OCI-LY3 (cell line): ENCODE measurements around the gene ARHGEF25.
"Not testable (repeated sequence)": the region's sequence is repeated elsewhere in the genome, so short reads cannot be mapped to it uniquely, and the experiment has no call there.

Experiments used
- EZH2phosphoT487 ChIP-seq: fragments of 200-600 bp; shearing (Covaris generic); IDR thresholded peaks from 2 replicates; pipeline ENCODE4 v1.6.1; 2018; ENCODE audit warnings: antibody characterized with exemption, mixed run types, low read depth
- TF ChIP-seq, protein P1 (sequence below): fragments of 200-600, 300-600 bp; sonication (generic); IDR thresholded peaks from 2 replicates; pipeline ENCODE4 v1.5.1; 2014; ENCODE audit warnings: antibody characterized with exemption, low read length, low read depth

DNA sequence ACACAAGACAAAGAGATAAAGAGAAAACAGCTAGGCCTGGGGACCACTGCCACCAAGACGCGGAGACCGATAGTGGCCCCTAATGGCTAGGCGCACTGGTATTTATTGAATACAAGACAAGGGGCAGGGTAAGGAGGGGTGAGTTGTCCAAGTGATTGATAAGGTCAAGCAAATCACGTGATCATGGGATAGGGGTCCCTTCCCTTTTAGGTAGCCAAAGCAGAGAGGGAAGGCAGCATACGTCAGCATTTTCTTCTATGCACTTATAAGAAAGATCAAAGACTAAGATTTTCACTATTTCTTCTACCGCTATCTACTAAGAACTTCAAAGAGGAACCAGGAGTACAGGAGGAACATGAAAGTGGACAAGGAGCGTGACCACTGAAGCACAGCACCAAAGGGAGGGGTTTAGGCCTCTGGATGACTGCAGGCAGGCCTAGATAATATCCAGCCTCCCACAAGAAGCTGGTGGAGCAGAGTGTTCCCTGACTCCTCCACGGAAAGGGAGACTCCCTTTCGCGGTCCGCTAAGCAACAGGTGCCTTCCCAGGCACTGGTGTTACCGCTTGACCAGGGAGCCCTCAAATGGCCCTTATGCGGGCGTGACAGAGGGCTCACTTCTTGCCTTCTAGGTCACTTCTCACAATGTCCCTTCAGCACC lies 22.2 kb upstream of the ARHGEF25 start:
- TF ChIP-seq, protein P1, sequence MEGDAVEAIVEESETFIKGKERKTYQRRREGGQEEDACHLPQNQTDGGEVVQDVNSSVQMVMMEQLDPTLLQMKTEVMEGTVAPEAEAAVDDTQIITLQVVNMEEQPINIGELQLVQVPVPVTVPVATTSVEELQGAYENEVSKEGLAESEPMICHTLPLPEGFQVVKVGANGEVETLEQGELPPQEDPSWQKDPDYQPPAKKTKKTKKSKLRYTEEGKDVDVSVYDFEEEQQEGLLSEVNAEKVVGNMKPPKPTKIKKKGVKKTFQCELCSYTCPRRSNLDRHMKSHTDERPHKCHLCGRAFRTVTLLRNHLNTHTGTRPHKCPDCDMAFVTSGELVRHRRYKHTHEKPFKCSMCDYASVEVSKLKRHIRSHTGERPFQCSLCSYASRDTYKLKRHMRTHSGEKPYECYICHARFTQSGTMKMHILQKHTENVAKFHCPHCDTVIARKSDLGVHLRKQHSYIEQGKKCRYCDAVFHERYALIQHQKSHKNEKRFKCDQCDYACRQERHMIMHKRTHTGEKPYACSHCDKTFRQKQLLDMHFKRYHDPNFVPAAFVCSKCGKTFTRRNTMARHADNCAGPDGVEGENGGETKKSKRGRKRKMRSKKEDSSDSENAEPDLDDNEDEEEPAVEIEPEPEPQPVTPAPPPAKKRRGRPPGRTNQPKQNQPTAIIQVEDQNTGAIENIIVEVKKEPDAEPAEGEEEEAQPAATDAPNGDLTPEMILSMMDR = not testable (repeated sequence)
- TF ChIP-seq EZH2phosphoT487 = not testable (repeated sequence)
